Duodenal mucosa (tissue), 2 donors: ENCODE measurements around the gene NUP153.

Experiments used
- H3K27ac ChIP-seq: one replicate; pipeline ENCODE4 v1.7.0; 2013; ENCODE audit warnings: low read depth, low read length
- H3K27me3 ChIP-seq, 2 donors: one replicate each; pipeline ENCODE4 v1.7.0; 2013; ENCODE audit warnings: low read length in 2 of 2, control low read depth in 1 of 2; ENCODE audit not compliant: insufficient read depth in 2 of 2, control insufficient read depth in 1 of 2
- H3K36me3 ChIP-seq, 2 donors: one replicate each; pipeline ENCODE4 v1.7.0; 2013; ENCODE audit warnings: low read length in 2 of 2, control low read depth in 1 of 2; ENCODE audit not compliant: insufficient read depth in 2 of 2, control insufficient read depth in 1 of 2
- H3K4me1 ChIP-seq, 2 donors: one replicate each; pipeline ENCODE4 v1.7.0; 2013; ENCODE audit warnings: low read length in 2 of 2, control low read depth in 1 of 2; ENCODE audit not compliant: insufficient read depth in 2 of 2, control insufficient read depth in 1 of 2
- H3K4me3 ChIP-seq, 2 donors: one replicate each; pipeline ENCODE4 v1.7.0; 2013; ENCODE audit warnings: low read length in 2 of 2, low read depth in 1 of 2
- H3K9ac ChIP-seq, 2 donors: one replicate each; pipeline ENCODE4 v1.7.0; 2013; ENCODE audit warnings: low read length in 2 of 2, low read depth in 1 of 2
- H3K9me3 ChIP-seq, 2 donors: one replicate each; pipeline ENCODE4 v1.7.0; 2013; ENCODE audit warnings: low read length in 2 of 2, control low read depth in 1 of 2; ENCODE audit not compliant: control insufficient read depth in 1 of 2

NUP153 gene

GRCh38 chr6:17665132-17665531 is 41.6 kb downstream of the NUP153 start:
- no peaks in the 10 kb centered on the region for H3K9me3 ChIP-seq
- no peaks in the 10 kb centered on the region for H3K4me1 ChIP-seq
- no peaks in the 10 kb centered on the region for H3K27me3 ChIP-seq
- H3K27ac ChIP-seq: no peak overlapping the region
- no peak overlapping the region for H3K9ac ChIP-seq
- no peak overlapping the region for H3K4me3 ChIP-seq
- H3K36me3 ChIP-seq: peaks cover 37 to 52% of the 10 kb centered on the region in 2 donors

- Histone ChIP-seq H3K27me3 (no peaks in the 10 kb centered on the region), H3K4me3 (no peak overlapping the region), H3K9ac (no peak overlapping the region), H3K27ac (no peak overlapping the region), H3K9me3 (no peaks in the 10 kb centered on the region), H3K36me3 (peaks cover 29 to 42% of the 10 kb centered on the region in 2 donors), H3K4me1 (no peaks in the 10 kb centered on the region)
Observed at GRCh38 chr6:17663226-17663625, 43.5 kb downstream of the NUP153 start.

GRCh38 chr6:17662585-17662984 is 44.1 kb downstream of the NUP153 start:
- no peaks in the 10 kb centered on the region for H3K9me3 ChIP-seq
- no peaks in the 10 kb centered on the region for H3K27me3 ChIP-seq
- no peak overlapping the region for H3K4me3 ChIP-seq
- peaks cover 29 to 40% of the 10 kb centered on the region in 2 donors for H3K36me3 ChIP-seq
- H3K9ac ChIP-seq: no peak overlapping the region
- no peaks in the 10 kb centered on the region for H3K4me1 ChIP-seq
- H3K27ac ChIP-seq: no peak overlapping the region

- Histone ChIP-seq H3K9ac (no peak overlapping the region), H3K9me3 (no peaks in the 10 kb centered on the region), H3K27ac (no peak overlapping the region), H3K36me3 (peaks cover 17 to 36% of the 10 kb centered on the region in 2 donors), H3K4me1 (no peaks in the 10 kb centered on the region), H3K4me3 (no peak overlapping the region), H3K27me3 (no peaks in the 10 kb centered on the region)
Observed at GRCh38 chr6:17656644-17657043, 50.1 kb downstream of the NUP153 start.

- no peak overlapping the region for H3K27ac ChIP-seq
- no peaks in the 10 kb centered on the region for H3K9me3 ChIP-seq
- no peak overlapping the region for H3K4me3 ChIP-seq
- H3K9ac ChIP-seq: no peak overlapping the region
- H3K27me3 ChIP-seq: no peaks in the 10 kb centered on the region
- H3K4me1 ChIP-seq: no peaks in the 10 kb centered on the region
- H3K36me3 ChIP-seq: peaks cover 13 to 32% of the 10 kb centered on the region in 2 donors
Observed at GRCh38 chr6:17656092-17656491, 50.6 kb downstream of the NUP153 start.

GRCh38 chr6:17653198-17653882 is 53.4 kb downstream of the NUP153 start:
- Histone ChIP-seq H3K27me3 (no peaks in the 10 kb centered on the region), H3K4me1 (no peaks in the 10 kb centered on the region), H3K36me3 (peaks cover 8 to 37% of the 10 kb centered on the region in 2 donors), H3K4me3 (no peak overlapping the region), H3K9me3 (no peaks in the 10 kb centered on the region), H3K9ac (no peak overlapping the region), H3K27ac (no peak overlapping the region)

GRCh38 chr6:17650656-17651309 is 55.9 kb downstream of the NUP153 start:
- H3K4me1 ChIP-seq: no peaks in the 10 kb centered on the region
- no peak overlapping the region for H3K27ac ChIP-seq
- H3K27me3 ChIP-seq: no peaks in the 10 kb centered on the region
- H3K9me3 ChIP-seq: no peaks in the 10 kb centered on the region
- H3K4me3 ChIP-seq: no peak overlapping the region
- peaks cover 14 to 50% of the 10 kb centered on the region in 2 donors for H3K36me3 ChIP-seq
- no peak overlapping the region for H3K9ac ChIP-seq

GRCh38 chr6:17648745-17649144 is 58.0 kb downstream of the NUP153 start:
- H3K9ac ChIP-seq: no peak overlapping the region
- no peak overlapping the region for H3K4me3 ChIP-seq
- peaks cover 25 to 64% of the 10 kb centered on the region in 2 donors for H3K36me3 ChIP-seq
- no peaks in the 10 kb centered on the region for H3K27me3 ChIP-seq
- H3K27ac ChIP-seq: no peak overlapping the region
- H3K9me3 ChIP-seq: no peaks in the 10 kb centered on the region
- no peaks in the 10 kb centered on the region for H3K4me1 ChIP-seq

- no peak overlapping the region for H3K4me3 ChIP-seq
- H3K9me3 ChIP-seq: no peaks in the 10 kb centered on the region
- H3K36me3 ChIP-seq: peaks cover 29 to 48% of the 10 kb centered on the region in 2 donors
- no peaks in the 10 kb centered on the region for H3K27me3 ChIP-seq
- H3K4me1 ChIP-seq: no peaks in the 10 kb centered on the region
- no peak overlapping the region for H3K27ac ChIP-seq
- H3K9ac ChIP-seq: no peak overlapping the region
Observed at GRCh38 chr6:17640477-17640917, 66.2 kb downstream of the NUP153 start.

GRCh38 chr6:17638212-17638715 is 68.5 kb downstream of the NUP153 start:
- H3K27me3 ChIP-seq: no peaks in the 10 kb centered on the region

More at GRCh38 chr6:17638212-17638715, 68.5 kb downstream of the NUP153 start:
- H3K27ac ChIP-seq: no peak overlapping the region
- no peaks in the 10 kb centered on the region for H3K4me1 ChIP-seq
- no peaks in the 10 kb centered on the region for H3K9me3 ChIP-seq
- no peak overlapping the region for H3K9ac ChIP-seq
- H3K4me3 ChIP-seq: no peak overlapping the region
- H3K36me3 ChIP-seq: peaks cover 17 to 39% of the 10 kb centered on the region in 2 donors
